Tongue (tissue), 2 donors: Measurements from ENCODE around the gene MUSTN1. TPM values are rescaled to one million over a fixed set of nuclear protein-coding genes. Genes with fewer than 3 reads are reported as not detected.

Source experiments
- DNase-seq: peaks from one replicate; pipeline ENCODE4 v3.0.0-alpha.2; 2015
- total RNA-seq: library from RNA; depleted of rRNA; stranded (reverse); fragments of >200 nt; gene quantifications from one replicate; pipeline ENCODE4 v1.2.3, GENCODE V29; 2014

MUSTN1 gene
- total RNA-seq, 1 donor from 2014 or later, result 45.2 TPM

- DNase-seq, result no peak
Observed at GRCh38 chr3:52852419-52852818, 17.6 kb upstream of the MUSTN1 start.

- DNase-seq, result peak; percentile 61
Observed at GRCh38 chr3:52851348-52851747, 16.5 kb upstream of the MUSTN1 start.

- no peak for DNase-seq
Observed at GRCh38 chr3:52849656-52850055, 14.8 kb upstream of the MUSTN1 start.

GRCh38 chr3:52848617-52849016, 13.8 kb upstream of the MUSTN1 start:
- DNase-seq, result peak; percentile 52

- DNase-seq, result no peak
Observed at GRCh38 chr3:52847726-52848125, 12.9 kb upstream of the MUSTN1 start.

- no peak for DNase-seq
Observed at GRCh38 chr3:52847241-52847640, 12.4 kb upstream of the MUSTN1 start.

- no peak for DNase-seq
Observed at GRCh38 chr3:52846432-52846965, 11.7 kb upstream of the MUSTN1 start.

- no peak for DNase-seq
Observed at GRCh38 chr3:52845691-52846431, 11.0 kb upstream of the MUSTN1 start.

GRCh38 chr3:52845157-52845556, 10.3 kb upstream of the MUSTN1 start:
- DNase-seq, result peak; percentile 72

GRCh38 chr3:52844290-52844975, 9.6 kb upstream of the MUSTN1 start:
- no peak for DNase-seq

- DNase-seq, result no peak
Observed at GRCh38 chr3:52843881-52844280, 9.1 kb upstream of the MUSTN1 start.

- peak; percentile 51 for DNase-seq
Observed at GRCh38 chr3:52843108-52843865, 8.5 kb upstream of the MUSTN1 start.

GRCh38 chr3:52842424-52842823, 7.6 kb upstream of the MUSTN1 start:
- no peak for DNase-seq

- DNase-seq, result no peak
Observed at GRCh38 chr3:52841981-52842340, 7.1 kb upstream of the MUSTN1 start.

GRCh38 chr3:52841211-52841980, 6.6 kb upstream of the MUSTN1 start:
- no peak for DNase-seq

GRCh38 chr3:52839892-52840545, 5.2 kb upstream of the MUSTN1 start:
- no peak for DNase-seq

GRCh38 chr3:52839268-52839575, 4.4 kb upstream of the MUSTN1 start:
- DNase-seq, result no peak

GRCh38 chr3:52838561-52839267, 3.9 kb upstream of the MUSTN1 start:
- no peak for DNase-seq

- DNase-seq, result peak; percentile 60
Observed at GRCh38 chr3:52836986-52837385, 2.2 kb upstream of the MUSTN1 start.

- no peak for DNase-seq
Observed at GRCh38 chr3:52836471-52836845, 1.6 kb upstream of the MUSTN1 start.
